B cell (primary cell): ENCODE measurements around the gene ZMYND10. TPM values are rescaled to one million over a fixed set of nuclear protein-coding genes. Genes with fewer than 3 reads are reported as not detected.

Source experiments
- ATAC-seq: fragments of 200-7000 bp; cut with Tn5 transposase; one replicate; pipeline ENCODE4 v1.10.0; 2021; ENCODE audit warnings: low read depth, mild to moderate bottlenecking, moderate number of reproducible peaks, moderate library complexity
- CTCF ChIA-PET: fragments of 350-600 bp; sonication (Branson Sonifier 250); formaldehyde crosslinking; loops from one replicate; lab custom pipeline; 2021; ENCODE audit warnings: antibody characterized with exemption, inconsistent platforms; lab: Charles Lee
- POLR2A ChIA-PET: fragments of 350-600 bp; sonication (Branson Sonifier 250); formaldehyde crosslinking; loops from one replicate; lab custom pipeline; 2021; ENCODE audit warnings: antibody characterized with exemption; lab: Charles Lee
- DNase-seq: peaks from one replicate; pipeline ENCODE4 v3.0.0; 2013
- H2AFZ ChIP-seq: 2 replicates; pipeline ENCODE4 v1.6.1; 2012; ENCODE audit warnings: mild to moderate bottlenecking, low read depth, low read length; ENCODE audit not compliant: insufficient read depth, poor library complexity, severe bottlenecking
- H3K27ac ChIP-seq, 2 donors: 1 replicate in 1 of 2; 2 replicates in 1 of 2; pipeline ENCODE4 v1.5.1; 2012 to 2013; ENCODE audit warnings: low read length in 2 of 2, mild to moderate bottlenecking in 2 of 2, moderate library complexity in 1 of 2
- H3K27me3 ChIP-seq, 4 experiments: fragments of 200-600 bp in 1 of 4; sonication (generic) in 1 of 4; replicated peaks in 1 of 4; 1 replicate in 2 of 4; 2 replicates in 2 of 4; pipeline versions ENCODE4 v1.6.1 to v1.7.0; 2013 to 2016; ENCODE audit warnings: low read length in 3 of 4, mild to moderate bottlenecking in 2 of 4, mixed read lengths in 1 of 4, moderate library complexity in 1 of 4; ENCODE audit not compliant: insufficient read depth in 4 of 4, control insufficient read depth in 3 of 4; ENCODE audit errors: control extremely low read depth in 1 of 4
- H3K36me3 ChIP-seq, 2 experiments: replicated peaks in 1 of 2; 1 replicate in 1 of 2; 2 replicates in 1 of 2; pipeline versions ENCODE4 v1.6.1 to v1.7.1; 2013; ENCODE audit warnings: low read length in 1 of 2; ENCODE audit not compliant: insufficient read depth in 2 of 2, control insufficient read depth in 1 of 2; ENCODE audit errors: control extremely low read depth in 1 of 2, extremely low read depth in 1 of 2
- H3K4me1 ChIP-seq, 2 donors: fragments of 200-600 bp in 1 of 2; sonication (generic) in 1 of 2; 1 replicate in 1 of 2; 2 replicates in 1 of 2; pipeline versions ENCODE4 v1.5.1 to v1.6.1; 2013 to 2017; ENCODE audit warnings: low read length in 2 of 2; ENCODE audit not compliant: control insufficient read depth in 2 of 2, insufficient read depth in 2 of 2
- H3K4me2 ChIP-seq: replicated peaks from 2 replicates; pipeline ENCODE3; 2012; ENCODE audit warnings: mild to moderate bottlenecking, low read depth, low read length; ENCODE audit not compliant: poor library complexity, severe bottlenecking
- H3K4me3 ChIP-seq, 5 experiments: fragments of 200-600 bp in 1 of 5; sonication (generic) in 1 of 5; 1 replicate in 3 of 5; 2 replicates in 2 of 5; pipeline versions ENCODE4 v1.5.1 to v1.7.0; 2011 to 2016; ENCODE audit warnings: low read length in 4 of 5, mild to moderate bottlenecking in 4 of 5, low read depth in 2 of 5, control low read depth in 1 of 5, moderate library complexity in 1 of 5; ENCODE audit not compliant: insufficient read depth in 1 of 5; ENCODE audit errors: control extremely low read depth in 1 of 5, extremely low read depth in 1 of 5
- H3K79me2 ChIP-seq: fragments of 200-600 bp; sonication (generic); one replicate; pipeline ENCODE4 v1.6.0; 2016; ENCODE audit warnings: low read length; ENCODE audit not compliant: control insufficient read depth, insufficient read depth
- H3K9ac ChIP-seq: fragments of 200-600 bp; sonication (generic); 2 replicates; pipeline ENCODE4 v1.6.1; 2017; ENCODE audit warnings: mild to moderate bottlenecking, low read length, moderate library complexity
- H3K9me3 ChIP-seq, 3 donors: one replicate each; pipeline versions ENCODE4 v1.6.1 to v1.7.1; 2013; ENCODE audit warnings: low read length in 2 of 3; ENCODE audit not compliant: control insufficient read depth in 2 of 3, insufficient read depth in 1 of 3; ENCODE audit errors: control extremely low read depth in 1 of 3
- H4K20me1 ChIP-seq: 2 replicates; pipeline ENCODE4 v1.6.0; 2012; ENCODE audit warnings: mild to moderate bottlenecking, low read length; ENCODE audit not compliant: insufficient read depth, control insufficient read depth, poor library complexity, severe bottlenecking
- H3K27ac Mint-ChIP-seq: one replicate; pipeline ENCODE4 v1.8.0; 2021; ENCODE audit warnings: mixed read lengths
- H3K27me3 Mint-ChIP-seq: one replicate; pipeline ENCODE4 v1.8.0; 2021; ENCODE audit warnings: mixed read lengths
- H3K4me1 Mint-ChIP-seq: one replicate; pipeline ENCODE4 v1.8.0; 2021; ENCODE audit warnings: mixed read lengths
- H3K4me3 Mint-ChIP-seq: one replicate; pipeline ENCODE4 v1.8.0; 2021; ENCODE audit warnings: mixed read lengths
- H3K9me3 Mint-ChIP-seq: one replicate; pipeline ENCODE4 v1.8.0; 2022; ENCODE audit warnings: mixed read lengths; ENCODE audit not compliant: insufficient read depth
- EZH2 ChIP-seq: IDR thresholded peaks from 2 replicates; pipeline ENCODE4 v1.6.1; 2012; ENCODE audit warnings: borderline replicate concordance, low read depth, mild to moderate bottlenecking, moderate library complexity, low read length; ENCODE audit not compliant: insufficient read depth, poor library complexity, severe bottlenecking
- WGBS: methylation state at CpG from one replicate; pipeline ENCODE4 v1.1.5; 2013; ENCODE audit warnings: missing lambda C conversion rate; ENCODE audit not compliant: insufficient coverage; 5-methylcytosine and 5-hydroxymethylcytosine counted together
- intact Hi-C: fragments of 100-400 bp; cut with micrococcal nuclease; formaldehyde crosslinking; loops from one replicate; pipeline ENCODE4 v1.10.0; 2022
- polyA plus RNA-seq: library from polyadenylated mRNA; depleted of rRNA; stranded (reverse); fragments of >200 nt; gene quantifications from 2 replicates; pipeline ENCODE4 v1.2.3, GENCODE V29; 2012
- total RNA-seq, 2 donors: library from RNA; stranded (reverse); fragments of 120-200 nt in 1 of 2; gene quantifications; 1 replicate in 1 of 2; 2 replicates in 1 of 2; pipeline versions ENCODE4 v1.2.3 to v1.2.4, GENCODE V29; 2013 to 2022
- TF ChIP-seq, protein P1 (sequence below): fragments of 200-600 bp; IDR thresholded peaks from one replicate; pipeline ENCODE4 v1.8.0; 2022; ENCODE audit warnings: antibody characterized with exemption, mild to moderate bottlenecking

ZMYND10 gene
- total and polyA plus RNA-seq, 2 donors (not counting 1 experiment from before 2014, with no cell fraction given), result 1.8 to 2.4 TPM

GRCh38 chr3:50294492-50295403 lies 50.8 kb downstream of the ZMYND10 start:
- Mint-ChIP-seq H3K27me3 (no peaks in the 10 kb centered on the region), H3K27ac (no peak overlapping the region), H3K4me1 (peaks cover 36% of the 10 kb centered on the region), H3K4me3 (no peak overlapping the region), H3K9me3 (no peaks in the 10 kb centered on the region)
- H3K36me3 ChIP-seq, result peaks cover 0 to 11% of the 10 kb centered on the region in 2 experiments
- H3K4me1 ChIP-seq, result peaks cover 21 to 33% of the 10 kb centered on the region in 2 donors
- H3K9ac ChIP-seq, result no peak overlapping the region
- no peak overlapping the region for H3K4me2 ChIP-seq
- POLR2A ChIA-PET, result no interaction called here
- no peak for TF ChIP-seq EZH2
- TF ChIP-seq, protein P1, sequence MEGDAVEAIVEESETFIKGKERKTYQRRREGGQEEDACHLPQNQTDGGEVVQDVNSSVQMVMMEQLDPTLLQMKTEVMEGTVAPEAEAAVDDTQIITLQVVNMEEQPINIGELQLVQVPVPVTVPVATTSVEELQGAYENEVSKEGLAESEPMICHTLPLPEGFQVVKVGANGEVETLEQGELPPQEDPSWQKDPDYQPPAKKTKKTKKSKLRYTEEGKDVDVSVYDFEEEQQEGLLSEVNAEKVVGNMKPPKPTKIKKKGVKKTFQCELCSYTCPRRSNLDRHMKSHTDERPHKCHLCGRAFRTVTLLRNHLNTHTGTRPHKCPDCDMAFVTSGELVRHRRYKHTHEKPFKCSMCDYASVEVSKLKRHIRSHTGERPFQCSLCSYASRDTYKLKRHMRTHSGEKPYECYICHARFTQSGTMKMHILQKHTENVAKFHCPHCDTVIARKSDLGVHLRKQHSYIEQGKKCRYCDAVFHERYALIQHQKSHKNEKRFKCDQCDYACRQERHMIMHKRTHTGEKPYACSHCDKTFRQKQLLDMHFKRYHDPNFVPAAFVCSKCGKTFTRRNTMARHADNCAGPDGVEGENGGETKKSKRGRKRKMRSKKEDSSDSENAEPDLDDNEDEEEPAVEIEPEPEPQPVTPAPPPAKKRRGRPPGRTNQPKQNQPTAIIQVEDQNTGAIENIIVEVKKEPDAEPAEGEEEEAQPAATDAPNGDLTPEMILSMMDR, result no peak
- no peaks in the 10 kb centered on the region for H3K27me3 ChIP-seq
- peaks cover 27% of the 10 kb centered on the region for H3K79me2 ChIP-seq
- CTCF ChIA-PET, result interaction anchor here (0.6 kb wide), 1 partner anchor 31 kb away, joined by 4 read pairs; no protein-coding TSS in a partner anchor
- no peak overlapping the region for H2AFZ ChIP-seq
- H3K9me3 ChIP-seq, result no peaks in the 10 kb centered on the region
- intact Hi-C loops, result loop anchor here (10.0 kb wide), 1 partner anchor 1090 kb away; the partner anchor contains the start of gene MANF
- DNase-seq (no peak), ATAC-seq (no peak)
- no peak overlapping the region for H3K27ac ChIP-seq
- WGBS, result over 99% methylated on average over 22 of the region's 22 CpGs
- no peak overlapping the region for H3K4me3 ChIP-seq
- no peaks in the 10 kb centered on the region for H4K20me1 ChIP-seq

- Histone ChIP-seq H2AFZ (no peak overlapping the region), H3K4me2 (no peak overlapping the region), H3K4me3 (no peak overlapping the region), H3K79me2 (peaks cover 27% of the 10 kb centered on the region), H3K4me1 (peaks cover 20 to 31% of the 10 kb centered on the region in 2 donors), H3K36me3 (peaks cover 0 to 18% of the 10 kb centered on the region in 2 experiments), H3K27me3 (no peaks in the 10 kb centered on the region), H3K27ac (no peak overlapping the region), H4K20me1 (no peaks in the 10 kb centered on the region), H3K9ac (no peak overlapping the region), H3K9me3 (no peaks in the 10 kb centered on the region)
- intact Hi-C loops, result loop anchor here (10.0 kb wide), 1 partner anchor 1091 kb away; the partner anchor contains the start of gene MANF
- Mint-ChIP-seq H3K4me3 (no peak overlapping the region), H3K4me1 (peaks cover 30% of the 10 kb centered on the region), H3K9me3 (no peaks in the 10 kb centered on the region), H3K27me3 (no peaks in the 10 kb centered on the region), H3K27ac (no peak overlapping the region)
- ATAC-seq (no peak), DNase-seq (no peak)
- TF ChIP-seq, protein P1, result no peak
- no peak for TF ChIP-seq EZH2
- ChIA-PET CTCF (interaction anchor here (1.6 kb wide), 1 partner anchor 100 kb away, joined by 5 read pairs; no protein-coding TSS in a partner anchor), POLR2A (no interaction called here)
- WGBS, result 91% methylated on average over 3 of the region's 4 CpGs
Measured at GRCh38 chr3:50294089-50294488, 51.4 kb downstream of the ZMYND10 start.
